Psoas muscle (tissue), 8 donors: Measurements from ENCODE around the gene STT3A. TPM values are rescaled to one million over a fixed set of nuclear protein-coding genes. Genes with fewer than 3 reads are reported as not detected.
"Not testable (repeated sequence)": the region's sequence is repeated elsewhere in the genome, so short reads cannot be mapped to it uniquely, and the experiment has no call there.

Source experiments
- ATAC-seq, 4 donors: fragments of 200-7000 bp; cut with Tn5 transposase; one replicate each; pipeline ENCODE4 v1.9.1; 2020; ENCODE audit warnings: moderate library complexity in 3 of 4, mild to moderate bottlenecking in 2 of 4
- DNase-seq, 2 donors: peaks; one replicate each; pipeline ENCODE4 v3.0.0-alpha.2; 2020
- H3K27ac ChIP-seq: fragments of 200-600 bp; one replicate; pipeline ENCODE4 v1.8.0; 2022
- H3K27me3 ChIP-seq, 3 donors: fragments of 200-600 bp in 1 of 3; one replicate each; pipeline versions ENCODE4 v1.6.1 to v1.8.0; 2013 to 2022; ENCODE audit warnings: low read length in 2 of 3, mild to moderate bottlenecking in 2 of 3, moderate library complexity in 1 of 3; ENCODE audit not compliant: insufficient read depth in 3 of 3
- H3K36me3 ChIP-seq, 2 donors: fragments of 200-600 bp in 1 of 2; one replicate each; pipeline versions ENCODE4 v1.6.1 to v1.8.0; 2013 to 2022; ENCODE audit warnings: low read depth in 1 of 2, mild to moderate bottlenecking in 1 of 2, moderate library complexity in 1 of 2; ENCODE audit not compliant: insufficient read depth in 1 of 2
- H3K4me1 ChIP-seq: fragments of 200-600 bp; one replicate; pipeline ENCODE4 v1.8.0; 2022
- H3K4me3 ChIP-seq: fragments of 200-600 bp; one replicate; pipeline ENCODE4 v1.8.0; 2022; ENCODE audit warnings: mild to moderate bottlenecking
- H3K9me3 ChIP-seq: fragments of 200-600 bp; one replicate; pipeline ENCODE4 v1.8.0; 2022
- WGBS, 3 donors: extraction: QIAGEN DNeasy Blood & Tissue Kit; methylation state at CpG; one replicate each; pipeline versions ENCODE4 v1.1.6 to v1.1.7; 2013; 5-methylcytosine and 5-hydroxymethylcytosine counted together
- intact Hi-C, 2 donors: fragments of 100-400 bp; cut with DNase I; formaldehyde crosslinking; loops; one replicate each; pipeline versions ENCODE4 v1.11.0 to v1.14.2; 2022
- polyA plus RNA-seq, 3 donors: library from polyadenylated mRNA; stranded (reverse); fragments of 200-250 nt; gene quantifications; one replicate each; pipeline ENCODE4 v1.2.3, GENCODE V29; 2013
- total RNA-seq, 4 donors: library from RNA; stranded (reverse); fragmentation: NEBNext Ultra II Directional in 2 of 4; extraction: Animal tissue kit (Norgen Biotek cat#: 25700) in 2 of 4; gene quantifications; one replicate each; pipeline versions ENCODE4 v1.2.1 to v1.2.4, GENCODE V29; 2021 to 2023
- TF ChIP-seq, protein P1 (sequence below): fragments of 200-600 bp; IDR thresholded peaks from one replicate; pipeline ENCODE4 v1.8.0; 2022; ENCODE audit warnings: antibody characterized with exemption
- donor health status: healthy with polysubstance abuse.
- donor health status: DM: no; HTN: no; CAD: no; lungs with moderate emphysema.
- donor health status: Bipolar disorder and iron deficiency.
- donor health status: healthy.
- donor health status: DM: yes; HTN: yes; CAD: no.
- donor health status: DM: no; HTN: no; CAD: no.
- donor health status: DM: no; HTN: no; CAD: no.
- donor health status: DM: yes; HTN: yes; CAD: no.

Gene STT3A
- total and polyA plus RNA-seq, 7 donors: 23.3 to 58.9 (median 31.4) TPM

DNA sequence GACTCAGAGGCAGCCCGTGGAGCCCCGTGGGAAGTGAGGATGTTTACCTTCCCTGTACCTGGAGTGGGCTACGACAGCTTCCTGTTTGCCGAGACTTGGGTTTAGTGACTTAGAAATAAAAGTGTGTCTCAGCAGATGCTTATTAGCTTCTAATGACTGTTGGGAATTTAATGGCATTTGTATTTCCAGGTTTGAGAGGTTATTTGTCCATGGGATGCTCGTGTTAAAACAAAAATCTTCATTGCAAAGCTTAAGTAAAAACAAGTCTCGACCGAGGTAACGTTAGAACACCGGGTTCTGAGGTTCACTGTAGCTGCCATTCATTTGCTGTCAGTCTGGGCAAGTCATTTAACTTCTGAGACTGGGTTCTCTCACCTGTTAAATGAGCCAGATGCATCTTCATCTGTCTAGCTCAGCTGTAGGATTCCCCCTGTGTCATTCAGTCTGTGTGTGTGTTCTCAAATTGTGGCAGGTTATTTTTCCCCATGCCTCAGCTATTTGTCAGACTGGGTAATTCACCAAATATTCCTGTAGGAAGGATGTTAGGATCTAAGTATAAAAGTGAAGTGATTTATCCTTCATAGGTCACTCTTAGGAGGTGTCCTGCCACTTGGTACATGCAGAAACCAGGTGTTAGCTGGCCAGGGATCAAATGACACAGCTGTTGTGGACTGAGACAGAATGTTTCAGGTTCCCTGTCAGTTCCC lies 22.6 kb upstream of the STT3A start:
- peak overlapping the region; percentile 98 for H3K27ac ChIP-seq
- WGBS, 3 donors: 1 to 2% (median 2%) methylated on average over 9 of the region's 9 CpGs

DNA sequence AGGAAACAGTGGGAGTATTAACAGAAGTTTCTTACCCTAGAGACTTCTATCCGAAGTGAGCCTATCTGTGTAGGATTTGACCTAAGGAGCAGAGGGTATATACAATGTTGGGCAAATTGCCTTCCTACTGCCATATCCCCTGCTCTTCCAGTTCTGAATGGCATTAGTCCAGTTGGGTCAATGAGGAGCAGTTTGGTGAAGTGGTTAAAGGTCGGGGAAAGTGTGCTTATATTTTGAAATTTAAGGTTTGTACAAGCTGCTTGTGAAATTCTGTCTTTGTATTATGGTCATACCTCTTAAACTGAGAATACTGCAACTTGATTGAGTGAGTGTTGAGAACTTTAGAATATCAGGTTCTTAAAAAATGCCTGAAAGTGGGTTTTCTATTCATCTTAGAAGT lies 21.7 kb upstream of the STT3A start:
- intact Hi-C loops: loop anchor here (5.0 to 10.0 kb wide), 3 partner anchors 36 to 54 kb away; partner anchors contain the start of gene CHEK1 (in 1 of the 2)

More for the DNA sequence above, 22.6 kb upstream of the STT3A start:
- peaks cover 4 to 29% of the 10 kb centered on the region in 2 donors for H3K36me3 ChIP-seq
- intact Hi-C loops: loop anchor here (5.0 to 10.0 kb wide), 5 partner anchors 37 to 613 kb away; partner anchors contain the start of genes CHEK1 (in 1 of the 2) and HYLS1 (in 1 of the 2)
- peaks cover 21% of the 10 kb centered on the region for H3K4me1 ChIP-seq
- peak; percentile 64 to 74 (median 72) for ATAC-seq
- peak; percentile 28 to 65 for DNase-seq
- no peaks in the 10 kb centered on the region for H3K9me3 ChIP-seq
- peak overlapping the region; percentile 96 for H3K4me3 ChIP-seq
- TF ChIP-seq, protein P1, sequence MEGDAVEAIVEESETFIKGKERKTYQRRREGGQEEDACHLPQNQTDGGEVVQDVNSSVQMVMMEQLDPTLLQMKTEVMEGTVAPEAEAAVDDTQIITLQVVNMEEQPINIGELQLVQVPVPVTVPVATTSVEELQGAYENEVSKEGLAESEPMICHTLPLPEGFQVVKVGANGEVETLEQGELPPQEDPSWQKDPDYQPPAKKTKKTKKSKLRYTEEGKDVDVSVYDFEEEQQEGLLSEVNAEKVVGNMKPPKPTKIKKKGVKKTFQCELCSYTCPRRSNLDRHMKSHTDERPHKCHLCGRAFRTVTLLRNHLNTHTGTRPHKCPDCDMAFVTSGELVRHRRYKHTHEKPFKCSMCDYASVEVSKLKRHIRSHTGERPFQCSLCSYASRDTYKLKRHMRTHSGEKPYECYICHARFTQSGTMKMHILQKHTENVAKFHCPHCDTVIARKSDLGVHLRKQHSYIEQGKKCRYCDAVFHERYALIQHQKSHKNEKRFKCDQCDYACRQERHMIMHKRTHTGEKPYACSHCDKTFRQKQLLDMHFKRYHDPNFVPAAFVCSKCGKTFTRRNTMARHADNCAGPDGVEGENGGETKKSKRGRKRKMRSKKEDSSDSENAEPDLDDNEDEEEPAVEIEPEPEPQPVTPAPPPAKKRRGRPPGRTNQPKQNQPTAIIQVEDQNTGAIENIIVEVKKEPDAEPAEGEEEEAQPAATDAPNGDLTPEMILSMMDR: no peak
- H3K27me3 ChIP-seq: no peaks in the 10 kb centered on the region

DNA sequence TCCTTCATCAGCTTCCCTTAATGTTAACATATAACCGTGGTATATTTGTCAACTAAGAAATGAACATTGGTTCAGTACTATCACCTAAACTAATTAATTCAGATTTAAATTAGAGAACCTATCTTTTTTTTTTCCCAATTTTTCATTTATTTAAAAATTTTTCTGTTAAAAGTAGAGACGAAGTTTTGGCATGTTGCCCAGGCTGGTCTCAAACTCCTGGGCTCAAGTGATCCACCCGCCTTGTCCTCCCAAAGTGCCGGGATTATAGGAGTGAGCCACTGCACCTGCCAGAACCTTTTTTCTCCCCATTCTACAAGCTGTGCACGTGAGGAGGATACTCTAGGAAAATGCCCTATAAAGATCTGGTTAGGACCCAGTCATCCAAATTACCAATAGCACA lies 19.7 kb upstream of the STT3A start:
- no peak for ATAC-seq
- H3K27ac ChIP-seq: no peak overlapping the region
- 73 to 80% (median 73%) methylated on average over 5 of the region's 5 CpGs for WGBS, 3 donors
- intact Hi-C loops: loop anchor here (5.0 to 10.0 kb wide), 3 partner anchors 34 to 52 kb away; partner anchors contain the start of gene CHEK1 (in 1 of the 2)
- H3K4me1 ChIP-seq: peaks cover 21% of the 10 kb centered on the region
- no peak for DNase-seq
- no peak overlapping the region for H3K4me3 ChIP-seq
- H3K27me3 ChIP-seq: no peaks in the 10 kb centered on the region
- H3K9me3 ChIP-seq: no peaks in the 10 kb centered on the region
- peaks cover 11 to 57% of the 10 kb centered on the region in 2 donors for H3K36me3 ChIP-seq
- TF ChIP-seq, protein P1: no peak

More for the DNA sequence above, 21.7 kb upstream of the STT3A start:
- no peak for DNase-seq
- WGBS, 3 donors: 67 to 80% (median 71%) methylated on average over 2 of the region's 2 CpGs
- H3K36me3 ChIP-seq: peaks cover 4 to 38% of the 10 kb centered on the region in 2 donors
- H3K27ac ChIP-seq: peak overlapping the region; percentile 98
- TF ChIP-seq, protein P1: no peak
- H3K27me3 ChIP-seq: no peaks in the 10 kb centered on the region
- no peak for ATAC-seq
- no peaks in the 10 kb centered on the region for H3K9me3 ChIP-seq
- peaks cover 21% of the 10 kb centered on the region for H3K4me1 ChIP-seq
- H3K4me3 ChIP-seq: peak overlapping the region; percentile 96

DNA sequence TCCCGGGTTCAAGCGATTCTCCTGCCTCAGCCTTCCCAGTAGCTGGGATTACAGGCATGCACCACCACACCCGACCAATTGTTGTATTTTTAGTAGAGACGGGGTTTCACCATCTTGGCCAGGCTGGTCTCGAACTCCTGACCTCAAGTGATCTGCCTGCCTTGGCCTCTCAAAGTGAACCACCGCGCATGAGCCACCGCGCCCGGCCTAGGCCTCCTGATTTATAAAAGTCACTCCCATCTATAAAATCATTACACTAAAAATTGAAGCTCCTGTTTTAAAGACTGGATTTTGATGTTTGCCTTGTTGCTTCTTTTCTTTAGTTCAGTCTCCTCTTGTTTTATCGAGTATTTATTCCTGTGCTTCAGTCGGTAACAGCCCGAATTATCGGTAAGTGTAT lies 15.5 kb upstream of the STT3A start:
- peaks cover 26 to 100% of the 10 kb centered on the region in 2 donors for H3K36me3 ChIP-seq
- not testable (repeated sequence) for H3K27me3 ChIP-seq, H3K4me3 ChIP-seq, H3K4me1 ChIP-seq, ATAC-seq, DNase-seq, H3K27ac ChIP-seq, H3K9me3 ChIP-seq
- intact Hi-C loops: loop anchor here in 1 of 2 donors (10.0 kb wide), 1 partner anchor 48 kb away; the partner anchor contains the start of gene CHEK1
- 93 to 96% (median 94%) methylated on average over 14 of the region's 14 CpGs for WGBS, 3 donors

DNA sequence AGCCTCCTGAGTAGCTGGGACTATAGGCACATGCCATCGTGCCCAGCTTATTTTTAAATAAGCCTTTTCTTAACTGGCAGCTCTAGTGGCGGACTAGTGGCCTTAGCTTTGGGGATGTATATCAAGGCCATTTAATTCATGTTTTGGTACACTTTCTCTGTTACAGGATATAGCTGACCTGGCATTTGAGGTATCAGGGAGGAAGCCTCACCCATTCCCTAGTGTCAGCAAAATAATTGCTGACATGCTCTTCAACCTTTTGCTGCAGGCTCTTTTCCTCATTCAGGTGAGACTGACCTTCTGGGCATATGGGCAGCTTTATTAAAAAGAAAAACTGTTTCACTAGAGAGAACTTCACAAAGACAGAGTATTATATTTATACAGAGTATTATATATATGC lies 13.9 kb upstream of the STT3A start:
- H3K4me3 ChIP-seq: no peak overlapping the region
- DNase-seq: no peak
- no peak overlapping the region for H3K27ac ChIP-seq
- no peak for ATAC-seq
- TF ChIP-seq, protein P1: no peak
- WGBS, 3 donors: 97 to 99% (median 98%) methylated on average over 2 of the region's 2 CpGs
- H3K36me3 ChIP-seq: peaks cover 28 to 100% of the 10 kb centered on the region in 2 donors
- peaks cover 3% of the 10 kb centered on the region for H3K4me1 ChIP-seq
- no peaks in the 10 kb centered on the region for H3K27me3 ChIP-seq
- H3K9me3 ChIP-seq: no peaks in the 10 kb centered on the region
- intact Hi-C loops: loop anchor here in 1 of 2 donors (10.0 kb wide), 1 partner anchor 46 kb away; the partner anchor contains the start of gene CHEK1
